ENCODE results near the gene CMTM7.

Gene CMTM7

GRCh38 chr3:32498252-32498651, 106.6 kb downstream of the CMTM7 start:
- no peak for TF ChIP-seq CTCF (IDR thresholded peaks at IDR 0.05; ENCODE audit: control extremely low read depth, extremely low read depth, low read depth, missing control alignments)
- ChIA-PET POLR2A (no interaction called here), CTCF (interaction anchor here (0.8 to 5.0 kb wide), 10 partner anchors 10 to 187 kb away, joined by 3 to 24 read pairs (median 4); partner anchors contain the start of gene CNOT10)
- DNase-seq (ENCODE audit: extremely low spot score) = no peak

GRCh38 chr3:32498992-32499391, 107.3 kb downstream of the CMTM7 start:
- ChIA-PET CTCF (interaction anchor here (1.0 to 5.0 kb wide), 7 partner anchors 11 to 186 kb away, joined by 3 to 24 read pairs (median 4); partner anchors contain the start of gene CNOT10), POLR2A (no interaction called here)
- TF ChIP-seq CTCF (IDR thresholded peaks at IDR 0.05; ENCODE audit: control extremely low read depth, extremely low read depth, low read depth, missing control alignments) = no peak
- DNase-seq (ENCODE audit: extremely low spot score) = no peak

GRCh38 chr3:32499585-32499984, 107.9 kb downstream of the CMTM7 start:
- CTCF ChIA-PET = interaction anchor here (1.2 to 5.0 kb wide), 3 partner anchors 11 to 31 kb away, joined by 3 to 24 read pairs (median 21); no protein-coding TSS in a partner anchor
- POLR2A ChIA-PET = no interaction called here
- no peak for DNase-seq (ENCODE audit: extremely low spot score)
- TF ChIP-seq CTCF (IDR thresholded peaks at IDR 0.05; ENCODE audit: control extremely low read depth, extremely low read depth, low read depth, missing control alignments) = no peak

- TF ChIP-seq CTCF (IDR thresholded peaks at IDR 0.05; ENCODE audit: control extremely low read depth, extremely low read depth, low read depth, missing control alignments) = no peak
- DNase-seq (ENCODE audit: extremely low spot score) = no peak
- ChIA-PET POLR2A (no interaction called here), CTCF (interaction anchor here (3.2 to 5.0 kb wide), 2 partner anchors 10 to 32 kb away, joined by 21 to 24 read pairs; no protein-coding TSS in a partner anchor)
Measured at GRCh38 chr3:32500231-32500630, 108.6 kb downstream of the CMTM7 start.

- TF ChIP-seq CTCF (IDR thresholded peaks at IDR 0.05; ENCODE audit: control extremely low read depth, extremely low read depth, low read depth, missing control alignments) = no peak
- ChIA-PET POLR2A (no interaction called here), CTCF (interaction anchor here (0.8 to 5.0 kb wide), 4 partner anchors 9 to 124 kb away, joined by 3 to 21 read pairs (median 3); no protein-coding TSS in a partner anchor)
- DNase-seq (ENCODE audit: extremely low spot score) = no peak
Measured at GRCh38 chr3:32500880-32501782, 109.5 kb downstream of the CMTM7 start.

- no peak for TF ChIP-seq CTCF (IDR thresholded peaks at IDR 0.05; ENCODE audit: control extremely low read depth, extremely low read depth, low read depth, missing control alignments)
- no peak for DNase-seq (ENCODE audit: extremely low spot score)
- ChIA-PET POLR2A (no interaction called here), CTCF (interaction anchor here (1.0 to 5.0 kb wide), 4 partner anchors 8 to 125 kb away, joined by 3 to 21 read pairs (median 3); no protein-coding TSS in a partner anchor)
Measured at GRCh38 chr3:32501783-32502117, 110.1 kb downstream of the CMTM7 start.
